SH-SY5Y (cell line): ENCODE results near the gene RNASE9.

ENCODE experiments used
- GATA2 ChIP-seq: IDR thresholded peaks from 2 replicates; pipeline ENCODE4 v1.6.1; 2011; ENCODE audit warnings: mild to moderate bottlenecking, low read depth, low read length
- GATA3 ChIP-seq: IDR thresholded peaks from 2 replicates; pipeline ENCODE4 v1.6.1; 2011; ENCODE audit warnings: low read depth, mild to moderate bottlenecking, low read length, moderate library complexity

GRCh38 chr14:20512177-20512905 lies 48.5 kb downstream of the RNASE9 start:
- TF ChIP-seq GATA2 (no peak), GATA3 (no peak)
